IPS-15b (cell line): ENCODE measurements around the gene PPAN.

ENCODE experiments used
- H3K27me3 ChIP-seq: one replicate; pipeline ENCODE4 v1.6.1; 2013; ENCODE audit warnings: low read length; ENCODE audit not compliant: control insufficient read depth, insufficient read depth
- H3K36me3 ChIP-seq: one replicate; pipeline ENCODE4 v1.6.1; 2013; ENCODE audit warnings: low read length; ENCODE audit not compliant: control insufficient read depth, insufficient read depth
- H3K4me1 ChIP-seq: one replicate; pipeline ENCODE4 v1.6.1; 2013; ENCODE audit warnings: mild to moderate bottlenecking, low read length; ENCODE audit not compliant: control insufficient read depth, insufficient read depth
- H3K4me3 ChIP-seq: one replicate; pipeline ENCODE4 v1.5.1; 2013; ENCODE audit warnings: low read depth, low read length
- H3K9ac ChIP-seq: one replicate; pipeline ENCODE4 v1.6.1; 2013; ENCODE audit warnings: low read depth, mild to moderate bottlenecking, low read length
- H3K9me3 ChIP-seq: one replicate; pipeline ENCODE4 v1.6.1; 2013; ENCODE audit warnings: mild to moderate bottlenecking, low read length; ENCODE audit not compliant: control insufficient read depth, insufficient read depth

The PPAN gene

GRCh38 chr19:10085641-10086590 lies 20.2 kb upstream of the PPAN start, which contains the start of gene SHFL:
TSS of gene SHFL (plus strand) at chr19:10086317. CDS start at chr19:10086428, 111 bp downstream.
- no peaks in the 10 kb centered on the region for H3K9me3 ChIP-seq
- H3K9ac ChIP-seq, result no peak within 1 kb of the TSS
- H3K4me3 ChIP-seq, result peak within 1 kb of the TSS; percentile 69
- H3K27me3 ChIP-seq, result no peaks in the 10 kb centered on the region
- H3K4me1 ChIP-seq, result no peaks in the 10 kb centered on the region
- peaks cover 12% of the 10 kb centered on the region for H3K36me3 ChIP-seq

GRCh38 chr19:10086591-10087192 lies 19.5 kb upstream of the PPAN start:
- peaks cover 14% of the 10 kb centered on the region for H3K36me3 ChIP-seq
- no peaks in the 10 kb centered on the region for H3K27me3 ChIP-seq
- H3K4me3 ChIP-seq, result peak overlapping the region; percentile 69
- no peaks in the 10 kb centered on the region for H3K9me3 ChIP-seq
- no peaks in the 10 kb centered on the region for H3K4me1 ChIP-seq
- H3K9ac ChIP-seq, result no peak overlapping the region

GRCh38 chr19:10087296-10088061 lies 18.7 kb upstream of the PPAN start:
- H3K4me3 ChIP-seq, result peak overlapping the region; percentile 69
- no peak overlapping the region for H3K9ac ChIP-seq
- no peaks in the 10 kb centered on the region for H3K27me3 ChIP-seq
- H3K36me3 ChIP-seq, result peaks cover 18% of the 10 kb centered on the region
- no peaks in the 10 kb centered on the region for H3K9me3 ChIP-seq
- H3K4me1 ChIP-seq, result no peaks in the 10 kb centered on the region

- no peaks in the 10 kb centered on the region for H3K9me3 ChIP-seq
- peaks cover 20% of the 10 kb centered on the region for H3K36me3 ChIP-seq
- H3K4me3 ChIP-seq, result no peak overlapping the region
- H3K4me1 ChIP-seq, result no peaks in the 10 kb centered on the region
- no peaks in the 10 kb centered on the region for H3K27me3 ChIP-seq
- no peak overlapping the region for H3K9ac ChIP-seq
Measured at GRCh38 chr19:10088949-10089554, 17.1 kb upstream of the PPAN start.

GRCh38 chr19:10089801-10090375 lies 16.3 kb upstream of the PPAN start:
- no peak overlapping the region for H3K4me3 ChIP-seq
- H3K9me3 ChIP-seq, result no peaks in the 10 kb centered on the region
- no peak overlapping the region for H3K9ac ChIP-seq
- H3K4me1 ChIP-seq, result no peaks in the 10 kb centered on the region
- peaks cover 3% of the 10 kb centered on the region for H3K27me3 ChIP-seq
- peaks cover 20% of the 10 kb centered on the region for H3K36me3 ChIP-seq

DNA sequence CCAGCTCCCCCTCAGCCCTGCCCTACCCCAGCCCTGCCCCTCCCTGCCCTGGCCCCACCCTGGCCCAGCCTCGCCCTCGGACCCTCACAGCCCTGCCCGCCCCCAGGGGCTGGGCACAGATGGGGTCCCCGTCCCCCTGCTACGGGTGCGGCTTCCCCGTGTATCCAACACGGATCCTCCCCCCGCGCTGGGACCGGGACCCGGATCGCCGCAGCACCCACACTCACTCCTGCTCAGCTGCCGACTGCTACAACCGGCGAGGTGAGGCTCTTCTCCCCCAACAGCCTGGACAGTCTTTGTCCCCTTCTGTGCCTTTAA lies 14.8 kb upstream of the PPAN start:
- H3K4me3 ChIP-seq, result no peak overlapping the region
- no peak overlapping the region for H3K9ac ChIP-seq
- H3K4me1 ChIP-seq, result no peaks in the 10 kb centered on the region
- H3K27me3 ChIP-seq, result peaks cover 12% of the 10 kb centered on the region
- peaks cover 20% of the 10 kb centered on the region for H3K36me3 ChIP-seq
- H3K9me3 ChIP-seq, result no peaks in the 10 kb centered on the region

DNA sequence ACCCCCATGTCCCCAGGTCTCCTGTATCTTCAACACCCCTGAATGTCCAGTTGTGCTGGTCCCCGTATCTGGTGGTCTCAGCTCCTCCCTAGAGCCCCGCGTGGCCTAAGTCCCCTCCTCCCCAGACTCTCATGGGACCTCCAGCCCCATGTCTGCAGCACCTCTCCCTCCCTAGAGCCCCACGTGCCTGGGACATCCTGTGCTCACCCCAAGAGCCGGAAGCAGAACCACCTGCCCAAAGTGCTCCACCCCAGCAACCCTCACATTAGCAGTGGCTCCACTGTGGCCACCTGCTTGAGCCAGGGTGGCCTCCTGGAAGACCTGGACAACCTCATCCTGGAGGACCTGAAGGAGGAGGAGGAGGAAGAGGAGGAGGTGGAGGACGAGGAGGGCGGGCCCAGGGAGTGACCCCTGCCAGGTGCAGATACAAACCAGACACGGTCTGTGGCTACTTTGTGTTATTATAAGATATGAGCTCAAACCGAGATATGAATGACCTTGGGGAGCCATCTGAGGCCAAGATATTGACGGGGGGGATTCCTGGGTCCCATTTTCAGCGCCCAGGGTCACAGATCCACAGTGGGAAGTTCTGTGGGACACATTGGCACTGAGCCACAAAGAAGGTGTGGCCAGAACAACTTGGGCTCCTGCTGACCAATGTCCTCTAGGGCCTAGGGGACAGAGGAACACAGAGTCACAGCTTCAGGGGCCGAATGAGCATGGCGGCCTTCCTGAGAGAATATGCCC lies 14.1 kb upstream of the PPAN start:
- H3K9ac ChIP-seq, result no peak overlapping the region
- peaks cover 20% of the 10 kb centered on the region for H3K36me3 ChIP-seq

GRCh38 chr19:10092648-10093294 lies 13.4 kb upstream of the PPAN start:
- H3K4me1 ChIP-seq, result no peaks in the 10 kb centered on the region
- peaks cover 17% of the 10 kb centered on the region for H3K27me3 ChIP-seq
- no peak overlapping the region for H3K4me3 ChIP-seq
- H3K9ac ChIP-seq, result no peak overlapping the region
- peaks cover 20% of the 10 kb centered on the region for H3K36me3 ChIP-seq
- no peaks in the 10 kb centered on the region for H3K9me3 ChIP-seq

More for the DNA sequence above, 14.1 kb upstream of the PPAN start:
- Histone ChIP-seq H3K4me3 (no peak overlapping the region), H3K4me1 (no peaks in the 10 kb centered on the region), H3K27me3 (peaks cover 16% of the 10 kb centered on the region), H3K9me3 (no peaks in the 10 kb centered on the region)

DNA sequence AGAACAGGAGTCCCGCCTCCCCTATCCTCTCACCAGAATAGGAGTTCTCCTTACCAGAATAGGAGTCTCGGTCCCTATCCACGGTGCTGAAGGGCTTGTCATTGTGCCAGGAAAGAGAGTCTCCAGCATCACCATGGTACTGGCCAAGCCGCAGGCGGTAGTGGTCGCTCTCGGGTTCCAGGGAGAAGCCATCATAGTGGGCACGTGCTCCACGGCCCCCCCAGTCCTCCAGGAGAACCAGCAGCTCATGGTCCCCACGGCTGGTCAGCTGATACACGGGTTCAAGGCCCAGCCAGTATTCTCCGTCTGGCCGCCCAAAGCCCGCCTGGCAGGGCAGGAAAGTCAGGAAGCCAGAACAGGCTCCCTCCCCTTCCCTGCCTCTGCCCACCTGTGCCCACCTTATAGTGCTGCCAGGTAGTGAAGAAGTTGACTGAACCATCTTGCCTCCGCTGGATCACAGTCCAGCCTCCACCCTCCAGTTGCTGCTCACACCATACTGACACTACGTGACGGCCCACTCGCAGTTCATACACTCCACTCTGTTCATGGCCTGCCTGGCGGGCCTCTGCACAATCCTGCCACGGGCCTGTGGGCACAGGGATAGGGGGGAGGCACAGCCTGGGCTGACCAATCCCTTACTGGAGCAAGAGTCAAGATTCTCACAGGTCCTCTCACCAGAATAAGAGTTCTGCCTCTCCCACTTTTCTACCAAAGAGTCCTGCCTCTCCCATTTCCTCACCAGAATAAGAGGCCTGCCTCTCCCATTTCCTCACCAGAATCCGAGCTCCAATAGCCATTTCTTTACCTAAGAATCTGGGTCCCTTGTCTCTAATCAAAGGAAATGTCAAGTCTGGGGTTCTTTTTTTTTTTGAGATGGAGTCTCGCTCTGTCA lies 12.6 kb upstream of the PPAN start:
- Histone ChIP-seq H3K9ac (no peak overlapping the region), H3K4me3 (no peak overlapping the region), H3K9me3 (no peaks in the 10 kb centered on the region), H3K27me3 (peaks cover 20% of the 10 kb centered on the region), H3K4me1 (no peaks in the 10 kb centered on the region), H3K36me3 (peaks cover 20% of the 10 kb centered on the region)

DNA sequence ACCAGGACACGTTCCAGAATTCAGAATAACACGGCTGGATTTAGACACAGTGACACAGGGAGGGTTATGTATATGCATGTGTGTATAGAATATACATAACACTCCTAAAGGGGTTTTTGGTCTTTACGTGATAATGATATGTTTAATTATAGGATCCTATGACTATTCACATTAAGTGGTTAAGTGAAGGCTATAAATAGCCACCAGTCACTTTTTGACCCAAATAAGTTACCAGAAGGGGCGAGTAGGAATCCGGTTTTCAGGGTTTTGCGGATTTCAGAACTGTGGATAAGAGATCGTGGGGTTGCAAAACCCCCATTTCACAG lies 10.6 kb upstream of the PPAN start:
- Histone ChIP-seq H3K4me3 (no peak overlapping the region), H3K9ac (no peak overlapping the region), H3K4me1 (no peaks in the 10 kb centered on the region), H3K9me3 (no peaks in the 10 kb centered on the region), H3K36me3 (peaks cover 9% of the 10 kb centered on the region), H3K27me3 (peaks cover 20% of the 10 kb centered on the region)
